Muscle of arm (tissue), 12 donors: Measurements from ENCODE around the gene E2F4. TPM values are rescaled to one million over a fixed set of nuclear protein-coding genes. Genes with fewer than 3 reads are reported as not detected.

Experiments
- DNase-seq: peaks from one replicate; pipeline ENCODE4 v3.0.0-alpha.2; 2013
- polyA plus RNA-seq, 12 donors: library from polyadenylated mRNA; unstranded; fragments of 120-200 nt; gene quantifications; one replicate each; pipeline ENCODE4 v1.2.1, GENCODE V29; 2013; ENCODE audit not compliant: insufficient read length in 12 of 12

Gene E2F4
- polyA plus RNA-seq, 12 donors: 29.4 to 85.1 (median 41.0) TPM; not detected in 1

GRCh38 chr16:67247192-67248072 lies 55.5 kb downstream of the E2F4 start, which contains the start of gene FHOD1:
TSS of gene FHOD1 (minus strand) at chr16:67247481. CDS start at chr16:67247410, 71 bp downstream.
- peak; percentile 94 for DNase-seq

GRCh38 chr16:67248073-67248400 lies 56.1 kb downstream of the E2F4 start:
- no peak for DNase-seq

Other genes with a start within 250 kb of the E2F4 start
- gene CES3, start 230.9 kb upstream of the E2F4 start, polyA plus RNA-seq: under 1 TPM in 10 of 12 donors, not detected in 2; 0.20 to 0.60 (median 0.39) TPM
- 10 to 100 TPM in 1 of 12 donors, 1 to 10 TPM in 9, not detected in 2; 1.5 to 14.7 (median 2.5) TPM for gene CES4A, start 203.6 kb upstream of the E2F4 start, polyA plus RNA-seq
- 10 to 100 TPM in 11 of 12 donors, not detected in 1; 35.5 to 56.0 (median 42.3) TPM for gene CBFB, start 163.0 kb upstream of the E2F4 start, polyA plus RNA-seq
- gene PHAF1, start 82.2 kb upstream of the E2F4 start, polyA plus RNA-seq: 10 to 100 TPM in 11 of 12 donors, not detected in 1; 16.2 to 23.9 (median 19.7) TPM
- 10 to 100 TPM in 5 of 12 donors, 1 to 10 TPM in 6, not detected in 1; 7.1 to 17.2 (median 9.7) TPM for gene B3GNT9, start 41.2 kb upstream of the E2F4 start, polyA plus RNA-seq
- 1 to 10 TPM in 10 of 12 donors, not detected in 2; 2.0 to 5.8 (median 3.2) TPM for gene TRADD, start 32.2 kb upstream of the E2F4 start, polyA plus RNA-seq
- gene FBXL8, start 32.2 kb upstream of the E2F4 start, polyA plus RNA-seq: 1 to 10 TPM in 9 of 12 donors, under 1 TPM in 1, not detected in 2; 0.74 to 3.7 (median 2.1) TPM
- 10 to 100 TPM in 2 of 12 donors, 1 to 10 TPM in 9, not detected in 1; 1.4 to 15.2 (median 4.2) TPM for gene HSF4, start 27.4 kb upstream of the E2F4 start, polyA plus RNA-seq
- 10 to 100 TPM in 11 of 12 donors, not detected in 1; 16.3 to 42.3 (median 34.2) TPM for gene NOL3, start 21.6 kb upstream of the E2F4 start, polyA plus RNA-seq
- 10 to 100 TPM in 11 of 12 donors, not detected in 1; 12.3 to 43.5 (median 16.9) TPM for gene MATCAP1, start 8.2 kb upstream of the E2F4 start, polyA plus RNA-seq
- 10 to 100 TPM in 3 of 12 donors, 1 to 10 TPM in 8, not detected in 1; 5.7 to 13.6 (median 8.1) TPM for gene EXOC3L1, start 2.0 kb upstream of the E2F4 start, polyA plus RNA-seq
- gene ELMO3, start 7.0 kb downstream of the E2F4 start, polyA plus RNA-seq: 1 to 10 TPM in 5 of 12 donors, under 1 TPM in 5, not detected in 2; 0.49 to 4.7 (median 1.0) TPM
- 10 to 100 TPM in 11 of 12 donors, not detected in 1; 15.1 to 23.7 (median 18.1) TPM for gene TMEM208, start 35.0 kb downstream of the E2F4 start, polyA plus RNA-seq
- 10 to 100 TPM in 11 of 12 donors, not detected in 1; 16.3 to 32.4 (median 20.6) TPM for gene FHOD1, start 55.3 kb downstream of the E2F4 start, polyA plus RNA-seq
- 1 to 10 TPM in 5 of 12 donors, under 1 TPM in 5, not detected in 2; 0.54 to 1.9 (median 1.1) TPM for gene SLC9A5, start 56.8 kb downstream of the E2F4 start, polyA plus RNA-seq
- gene PLEKHG4, start 87.4 kb downstream of the E2F4 start, polyA plus RNA-seq: 10 to 100 TPM in 4 of 12 donors, 1 to 10 TPM in 7, not detected in 1; 5.0 to 14.6 (median 9.7) TPM
- under 1 TPM in 9 of 12 donors, not detected in 3; 0.09 to 0.95 (median 0.33) TPM for gene KCTD19, start 134.6 kb downstream of the E2F4 start, polyA plus RNA-seq
- 1 to 10 TPM in 1 of 12 donors, under 1 TPM in 9, not detected in 2; 0.24 to 1.1 (median 0.47) TPM for gene LRRC36, start 134.7 kb downstream of the E2F4 start, polyA plus RNA-seq
- gene TPPP3, start 201.3 kb downstream of the E2F4 start, polyA plus RNA-seq: 100 to 1,000 TPM in 11 of 12 donors, not detected in 1; 232 to 581 (median 412) TPM
- 10 to 100 TPM in 11 of 12 donors, not detected in 1; 11.7 to 26.8 (median 17.0) TPM for gene ZDHHC1, start 224.3 kb downstream of the E2F4 start, polyA plus RNA-seq
- gene HSD11B2, start 239.0 kb downstream of the E2F4 start, polyA plus RNA-seq: 10 to 100 TPM in 2 of 12 donors, 1 to 10 TPM in 9, not detected in 1; 5.1 to 11.8 (median 8.1) TPM